Loucy (cell line): ENCODE results near the gene SNRPB.

Experiments
- CTCF ChIP-seq: fragments of 200-600 bp; sonication (generic); conservative IDR thresholded peaks from 2 replicates; pipeline ENCODE4 v1.5.1; 2014; ENCODE audit warnings: mild to moderate bottlenecking, antibody characterized with exemption, low read length
- EZH2phosphoT487 ChIP-seq: fragments of 200-600 bp; IDR thresholded peaks from 2 replicates; pipeline ENCODE4 v1.6.1; 2018; ENCODE audit warnings: antibody characterized with exemption, mild to moderate bottlenecking, moderate library complexity, borderline replicate concordance

- TF ChIP-seq EZH2phosphoT487 (no peak), CTCF (no peak)
These were observed 582 bp downstream of the SNRPB start for GRCh38 chr20:2469991-2470422.
